ENCODE measurements around the gene HNF1A. TPM values are rescaled to one million over a fixed set of nuclear protein-coding genes. Genes with fewer than 3 reads are reported as not detected.

The HNF1A gene, protein sequence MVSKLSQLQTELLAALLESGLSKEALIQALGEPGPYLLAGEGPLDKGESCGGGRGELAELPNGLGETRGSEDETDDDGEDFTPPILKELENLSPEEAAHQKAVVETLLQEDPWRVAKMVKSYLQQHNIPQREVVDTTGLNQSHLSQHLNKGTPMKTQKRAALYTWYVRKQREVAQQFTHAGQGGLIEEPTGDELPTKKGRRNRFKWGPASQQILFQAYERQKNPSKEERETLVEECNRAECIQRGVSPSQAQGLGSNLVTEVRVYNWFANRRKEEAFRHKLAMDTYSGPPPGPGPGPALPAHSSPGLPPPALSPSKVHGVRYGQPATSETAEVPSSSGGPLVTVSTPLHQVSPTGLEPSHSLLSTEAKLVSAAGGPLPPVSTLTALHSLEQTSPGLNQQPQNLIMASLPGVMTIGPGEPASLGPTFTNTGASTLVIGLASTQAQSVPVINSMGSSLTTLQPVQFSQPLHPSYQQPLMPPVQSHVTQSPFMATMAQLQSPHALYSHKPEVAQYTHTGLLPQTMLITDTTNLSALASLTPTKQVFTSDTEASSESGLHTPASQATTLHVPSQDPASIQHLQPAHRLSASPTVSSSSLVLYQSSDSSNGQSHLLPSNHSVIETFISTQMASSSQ
- 10 to 100 TPM in 1 of 4 donors, not detected in 3; 11.8 TPM for total RNA-seq

DNA sequence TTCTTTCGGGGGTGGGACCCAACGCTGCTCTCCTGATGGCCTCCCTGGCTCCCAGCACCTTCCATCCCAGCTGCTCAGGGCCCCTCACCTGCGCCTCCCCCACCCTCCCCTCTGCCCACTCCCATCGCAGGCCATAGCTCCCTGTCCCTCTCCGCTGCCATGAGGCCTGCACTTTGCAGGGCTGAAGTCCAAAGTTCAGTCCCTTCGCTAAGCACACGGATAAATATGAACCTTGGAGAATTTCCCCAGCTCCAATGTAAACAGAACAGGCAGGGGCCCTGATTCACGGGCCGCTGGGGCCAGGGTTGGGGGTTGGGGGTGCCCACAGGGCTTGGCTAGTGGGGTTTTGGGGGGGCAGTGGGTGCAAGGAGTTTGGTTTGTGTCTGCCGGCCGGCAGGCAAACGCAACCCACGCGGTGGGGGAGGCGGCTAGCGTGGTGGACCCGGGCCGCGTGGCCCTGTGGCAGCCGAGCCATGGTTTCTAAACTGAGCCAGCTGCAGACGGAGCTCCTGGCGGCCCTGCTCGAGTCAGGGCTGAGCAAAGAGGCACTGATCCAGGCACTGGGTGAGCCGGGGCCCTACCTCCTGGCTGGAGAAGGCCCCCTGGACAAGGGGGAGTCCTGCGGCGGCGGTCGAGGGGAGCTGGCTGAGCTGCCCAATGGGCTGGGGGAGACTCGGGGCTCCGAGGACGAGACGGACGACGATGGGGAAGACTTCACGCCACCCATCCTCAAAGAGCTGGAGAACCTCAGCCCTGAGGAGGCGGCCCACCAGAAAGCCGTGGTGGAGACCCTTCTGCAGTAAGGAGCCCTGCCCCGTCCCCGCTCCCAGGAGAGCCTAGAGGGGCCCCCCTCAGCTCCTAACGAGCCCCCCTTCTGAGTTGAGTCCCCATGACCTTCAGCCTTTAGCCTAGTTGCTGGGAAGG, at the start of gene HNF1A:
Gene HNF1A, plus strand, starts transcription at position 248 of the 924 bp plus-strand sequence. Its CDS starts 226 bp downstream, at position 474.
- no peaks in the 10 kb centered on the region for H3K36me3 ChIP-seq
- H3K4me1 ChIP-seq: no peaks in the 10 kb centered on the region
- H3K27me3 ChIP-seq: no peaks in the 10 kb centered on the region
- intact Hi-C loops (cut with DNase I; ENCODE audit: low total_unique reads): no loop called here
- H3K27ac ChIP-seq: no peak within 1 kb of the TSS
- H3K9me3 ChIP-seq: no peaks in the 10 kb centered on the region
- TF ChIP-seq, protein P1, sequence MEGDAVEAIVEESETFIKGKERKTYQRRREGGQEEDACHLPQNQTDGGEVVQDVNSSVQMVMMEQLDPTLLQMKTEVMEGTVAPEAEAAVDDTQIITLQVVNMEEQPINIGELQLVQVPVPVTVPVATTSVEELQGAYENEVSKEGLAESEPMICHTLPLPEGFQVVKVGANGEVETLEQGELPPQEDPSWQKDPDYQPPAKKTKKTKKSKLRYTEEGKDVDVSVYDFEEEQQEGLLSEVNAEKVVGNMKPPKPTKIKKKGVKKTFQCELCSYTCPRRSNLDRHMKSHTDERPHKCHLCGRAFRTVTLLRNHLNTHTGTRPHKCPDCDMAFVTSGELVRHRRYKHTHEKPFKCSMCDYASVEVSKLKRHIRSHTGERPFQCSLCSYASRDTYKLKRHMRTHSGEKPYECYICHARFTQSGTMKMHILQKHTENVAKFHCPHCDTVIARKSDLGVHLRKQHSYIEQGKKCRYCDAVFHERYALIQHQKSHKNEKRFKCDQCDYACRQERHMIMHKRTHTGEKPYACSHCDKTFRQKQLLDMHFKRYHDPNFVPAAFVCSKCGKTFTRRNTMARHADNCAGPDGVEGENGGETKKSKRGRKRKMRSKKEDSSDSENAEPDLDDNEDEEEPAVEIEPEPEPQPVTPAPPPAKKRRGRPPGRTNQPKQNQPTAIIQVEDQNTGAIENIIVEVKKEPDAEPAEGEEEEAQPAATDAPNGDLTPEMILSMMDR (IDR thresholded peaks at IDR 0.05): no peak
- no peak for TF ChIP-seq POLR2A (IDR thresholded peaks at IDR 0.05)
- no peak within 1 kb of the TSS for H3K4me3 ChIP-seq
- DNase-seq: no peak

DNA sequence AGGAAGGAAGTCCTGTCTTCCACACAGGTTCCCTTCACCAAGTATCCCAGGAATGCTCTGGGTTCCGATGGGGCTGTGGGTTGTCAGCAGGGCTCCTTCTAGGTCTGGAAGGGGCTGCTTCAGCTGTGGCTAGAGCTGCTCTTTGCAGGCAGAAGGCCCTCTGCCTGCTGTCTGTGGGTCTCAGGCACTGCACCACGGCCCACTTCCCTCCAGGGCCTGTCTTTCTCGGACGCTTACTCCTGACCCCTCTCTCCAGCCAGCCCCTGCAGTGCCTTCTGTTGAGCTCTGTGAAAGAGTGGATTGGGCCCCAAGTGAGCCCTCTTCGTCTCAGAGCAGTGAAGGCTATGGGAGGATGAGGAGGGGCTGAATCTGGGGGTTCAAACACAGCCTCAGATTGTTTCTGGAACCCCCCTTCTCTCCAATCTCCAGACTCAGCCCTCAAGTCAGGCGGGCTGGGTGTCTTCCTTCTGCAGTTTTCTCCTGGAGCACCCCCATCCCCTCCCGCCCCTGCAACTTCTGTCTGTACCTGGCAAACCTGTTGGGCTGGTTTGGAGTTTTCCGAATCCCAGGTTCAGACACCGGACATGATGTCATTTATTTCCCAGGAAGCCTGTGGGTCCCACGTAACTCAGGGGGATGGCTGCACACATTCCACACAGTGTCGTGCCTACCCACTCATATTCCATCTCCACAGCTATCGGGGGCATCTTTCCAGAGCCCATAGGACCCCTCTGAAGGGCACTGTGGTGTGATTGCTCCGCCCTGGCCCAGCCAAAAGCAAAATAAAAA, 49.3 kb upstream of the HNF1A start:
- no peak for DNase-seq
- no peak for TF ChIP-seq POLR2A (IDR thresholded peaks at IDR 0.05)
- TF ChIP-seq, protein P1 (IDR thresholded peaks at IDR 0.05): no peak
- H3K4me1 ChIP-seq: no peaks in the 10 kb centered on the region
- H3K4me3 ChIP-seq: no peak overlapping the region
- no peaks in the 10 kb centered on the region for H3K27me3 ChIP-seq
- H3K36me3 ChIP-seq: no peaks in the 10 kb centered on the region
- H3K9me3 ChIP-seq: no peaks in the 10 kb centered on the region
- H3K27ac ChIP-seq: no peak overlapping the region
- intact Hi-C loops (cut with DNase I; ENCODE audit: low total_unique reads): no loop called here

DNA sequence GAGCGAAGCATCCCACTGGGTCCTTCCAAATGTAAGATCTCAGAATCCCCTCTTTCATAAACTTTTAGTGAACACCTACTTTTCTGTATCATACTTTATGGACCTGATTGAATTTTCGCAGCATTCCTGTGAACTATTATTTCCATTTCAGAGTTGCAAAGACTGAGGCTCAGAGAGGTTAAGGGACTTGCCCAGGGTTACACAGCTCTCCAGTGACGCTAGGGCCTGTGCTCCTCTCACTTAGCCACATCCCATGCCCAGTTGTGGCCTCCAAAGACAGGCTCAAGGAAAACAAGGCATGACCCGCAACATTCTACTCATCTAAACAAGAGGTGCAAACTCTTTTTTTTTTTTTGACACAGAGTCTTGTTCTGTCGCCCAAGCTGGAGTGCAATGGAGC, 48.3 kb upstream of the HNF1A start:
- Histone ChIP-seq H3K36me3 (no peaks in the 10 kb centered on the region), H3K27ac (no peak overlapping the region), H3K9me3 (no peaks in the 10 kb centered on the region), H3K4me1 (no peaks in the 10 kb centered on the region), H3K4me3 (no peak overlapping the region), H3K27me3 (no peaks in the 10 kb centered on the region)
- no peak for TF ChIP-seq POLR2A (IDR thresholded peaks at IDR 0.05)
- TF ChIP-seq, protein P1 (IDR thresholded peaks at IDR 0.05): no peak
- intact Hi-C loops (cut with DNase I; ENCODE audit: low total_unique reads): no loop called here
- DNase-seq: no peak

DNA sequence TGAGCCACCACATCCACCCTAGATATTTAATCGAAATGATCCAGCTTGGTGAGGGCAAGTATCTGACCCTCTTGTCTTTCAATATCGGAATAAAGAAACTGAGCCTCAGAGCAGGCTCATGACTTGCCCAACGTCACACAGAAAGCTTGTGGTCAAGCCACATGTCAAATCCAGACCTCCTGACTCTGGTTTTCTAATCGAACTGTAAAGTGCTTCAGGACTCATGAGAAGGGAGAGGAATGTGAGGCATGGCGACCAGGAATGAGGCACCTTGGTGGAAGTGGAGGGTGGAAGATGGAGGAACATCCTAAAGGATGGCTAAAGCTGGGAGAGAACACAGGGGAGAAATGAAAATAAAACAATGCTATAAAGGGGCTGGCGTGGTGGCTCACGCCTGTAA, 46.3 kb upstream of the HNF1A start:
- Histone ChIP-seq H3K4me3 (no peak overlapping the region), H3K36me3 (no peaks in the 10 kb centered on the region), H3K27me3 (no peaks in the 10 kb centered on the region), H3K27ac (no peak overlapping the region), H3K9me3 (no peaks in the 10 kb centered on the region), H3K4me1 (no peaks in the 10 kb centered on the region)
- intact Hi-C loops (cut with DNase I; ENCODE audit: low total_unique reads): no loop called here
- no peak for DNase-seq
- TF ChIP-seq, protein P1 (IDR thresholded peaks at IDR 0.05): no peak
- no peak for TF ChIP-seq POLR2A (IDR thresholded peaks at IDR 0.05)

All from uterus (tissue), 4 donors.